ENCODE measurements around the gene TSSK2.

TSSK2 gene

GRCh38 chr22:19117111-19117512 is 14.0 kb upstream of the TSSK2 start:
- Histone ChIP-seq H3K36me3 (replicated peaks; ENCODE audit: insufficient read depth, low read length) (no peaks in the 10 kb centered on the region), H3K4me1 (ENCODE audit: low read length) (peaks cover 37% of the 10 kb centered on the region), H3F3A (ENCODE audit: insufficient read depth, low read length) (peaks cover 10% of the 10 kb centered on the region; the same call in 1 of the 2 replicates), H4K20me1 (ENCODE audit: insufficient read depth, low read length) (peaks cover 58% of the 10 kb centered on the region), H3K27ac (ENCODE audit: low read length) (no peak overlapping the region), H3K4me3 (ENCODE audit: low read length) (no peak overlapping the region), H3K9me2 (replicated peaks; ENCODE audit: insufficient read depth, low read length) (no peaks in the 10 kb centered on the region), H3K4me2 (ENCODE audit: low read depth, low read length) (no peak overlapping the region), H3K27me3 (replicated peaks; ENCODE audit: insufficient read depth, low read length) (no peaks in the 10 kb centered on the region), H3K9ac (ENCODE audit: low read length) (no peak overlapping the region), H2AFZ (ENCODE audit: low read length) (no peak overlapping the region), H3K9me3 (replicated peaks; ENCODE audit: insufficient read depth, low read length) (no peaks in the 10 kb centered on the region), H3K79me2 (ENCODE audit: low read length) (peaks cover 99% of the 10 kb centered on the region)
- DNase-seq = no peak
- TF ChIP-seq EZH2 (optimal IDR thresholded peaks at IDR 0.05; ENCODE audit: low read depth, low read length) (no peak), CTCF (IDR thresholded peaks at IDR 0.05; ENCODE audit: low read length) (no peak), EZH2phosphoT487 (IDR thresholded peaks at IDR 0.05; ENCODE audit: low read length) (no peak)

GRCh38 chr22:19118329-19118880 is 12.7 kb upstream of the TSSK2 start:
- Histone ChIP-seq H4K20me1 (ENCODE audit: insufficient read depth, low read length) (peaks cover 52% of the 10 kb centered on the region), H3K4me2 (ENCODE audit: low read depth, low read length) (peak overlapping the region; percentile 17; the same call in 1 of the 2 replicates), H3K9me2 (replicated peaks; ENCODE audit: insufficient read depth, low read length) (no peaks in the 10 kb centered on the region), H3F3A (ENCODE audit: insufficient read depth, low read length) (peaks cover 10% of the 10 kb centered on the region; the same call in 1 of the 2 replicates), H3K27ac (ENCODE audit: low read length) (peak overlapping the region; percentile 5; the same call in 1 of the 2 replicates), H3K9me3 (replicated peaks; ENCODE audit: insufficient read depth, low read length) (no peaks in the 10 kb centered on the region), H3K4me1 (ENCODE audit: low read length) (peaks cover 41% of the 10 kb centered on the region), H2AFZ (ENCODE audit: low read length) (no peak overlapping the region), H3K27me3 (replicated peaks; ENCODE audit: insufficient read depth, low read length) (no peaks in the 10 kb centered on the region), H3K9ac (ENCODE audit: low read length) (no peak overlapping the region), H3K79me2 (ENCODE audit: low read length) (peaks cover 86% of the 10 kb centered on the region), H3K36me3 (replicated peaks; ENCODE audit: insufficient read depth, low read length) (no peaks in the 10 kb centered on the region), H3K4me3 (ENCODE audit: low read length) (no peak overlapping the region)
- TF ChIP-seq EZH2 (optimal IDR thresholded peaks at IDR 0.05; ENCODE audit: low read depth, low read length) (no peak), CTCF (IDR thresholded peaks at IDR 0.05; ENCODE audit: low read length) (no peak), EZH2phosphoT487 (IDR thresholded peaks at IDR 0.05; ENCODE audit: low read length) (no peak)
- DNase-seq = peak; percentile 90

GRCh38 chr22:19119949-19120348 is 11.2 kb upstream of the TSSK2 start:
- no peaks in the 10 kb centered on the region for H3K36me3 ChIP-seq (replicated peaks; ENCODE audit: insufficient read depth, low read length)
- no peak overlapping the region for H3K4me3 ChIP-seq (ENCODE audit: low read length)
- no peak overlapping the region for H3K27ac ChIP-seq (ENCODE audit: low read length)
- H3K4me2 ChIP-seq (ENCODE audit: low read depth, low read length) = peak overlapping the region; percentile 80; the same call in 1 of the 2 replicates
- DNase-seq = no peak
- H3K27me3 ChIP-seq (replicated peaks; ENCODE audit: insufficient read depth, low read length) = peaks cover 3% of the 10 kb centered on the region; the same call in 1 of the 2 replicates
- H3K9ac ChIP-seq (ENCODE audit: low read length) = no peak overlapping the region
- H4K20me1 ChIP-seq (ENCODE audit: insufficient read depth, low read length) = peaks cover 43% of the 10 kb centered on the region
- peaks cover 41% of the 10 kb centered on the region for H3K4me1 ChIP-seq (ENCODE audit: low read length)
- peaks cover 10% of the 10 kb centered on the region; the same call in 1 of the 2 replicates for H3F3A ChIP-seq (ENCODE audit: insufficient read depth, low read length)
- no peak overlapping the region for H2AFZ ChIP-seq (ENCODE audit: low read length)
- TF ChIP-seq EZH2 (optimal IDR thresholded peaks at IDR 0.05; ENCODE audit: low read depth, low read length) = no peak
- no peak for TF ChIP-seq EZH2phosphoT487 (IDR thresholded peaks at IDR 0.05; ENCODE audit: low read length)
- TF ChIP-seq CTCF (IDR thresholded peaks at IDR 0.05; ENCODE audit: low read length) = no peak
- H3K9me3 ChIP-seq (replicated peaks; ENCODE audit: insufficient read depth, low read length) = no peaks in the 10 kb centered on the region
- peaks cover 72% of the 10 kb centered on the region for H3K79me2 ChIP-seq (ENCODE audit: low read length)
- no peaks in the 10 kb centered on the region for H3K9me2 ChIP-seq (replicated peaks; ENCODE audit: insufficient read depth, low read length)
